ENCODE measurements around the gene VWA3A. TPM values are rescaled to one million over a fixed set of nuclear protein-coding genes. Genes with fewer than 3 reads are reported as not detected.

VWA3A gene
- total and polyA plus RNA-seq, 2 of the 8 experiments (the other 6 are each of a cell fraction or from before 2014, with no cell fraction given), result 0.05 TPM; not detected in 1

- no peak for TF ChIP-seq CHD7 (IDR thresholded peaks at IDR 0.05; ENCODE audit: insufficient replicate concordance, low read length)
- no peak for TF ChIP-seq TCF12 (IDR thresholded peaks at IDR 0.05; ENCODE audit: low read depth, low read length)
- no peak for TF ChIP-seq YY1 (IDR thresholded peaks at IDR 0.05; ENCODE audit: low read depth, low read length)
- TF ChIP-seq BCL11A (IDR thresholded peaks at IDR 0.05; ENCODE audit: low read depth in 2 of 2, low read length in 2 of 2), result no peak
- TF ChIP-seq USF2 (IDR thresholded peaks at IDR 0.05; ENCODE audit: low read length), result no peak
- no peak for TF ChIP-seq E2F6 (IDR thresholded peaks at IDR 0.05)
These were observed 102.5 kb downstream of the VWA3A start (continued) for GRCh38 chr16:22194707-22195444.

Measured in H1 (cell line).